PC-3 (cell line): ENCODE data around the gene AMH. TPM values are rescaled to one million over a fixed set of nuclear protein-coding genes. Genes with fewer than 3 reads are reported as not detected.

Source experiments
- ATAC-seq: fragments of 200-7000 bp; cut with Tn5 transposase; 2 replicates; pipeline ENCODE4 v1.9.1; 2020; ENCODE audit warnings: mild to moderate bottlenecking, moderate library complexity
- BruUV-seq: library from RNA; stranded (reverse); fragments of 400-500 nt; replicated peaks from 2 replicates; lab custom pipeline; 2021; lab: Mats Ljungman, UMichigan
- CTCF ChIA-PET: fragments of 300-600 bp; sonication (Branson Sonifier 250); formaldehyde crosslinking; loops from one replicate; lab custom pipeline; 2022; ENCODE audit warnings: antibody characterized with exemption; lab: Charles Lee
- POLR2A ChIA-PET: fragments of 300-600 bp; sonication (Branson Sonifier 250); formaldehyde crosslinking; loops from one replicate; lab custom pipeline; 2022; ENCODE audit warnings: antibody characterized with exemption; ENCODE audit not compliant: unreplicated experiment; lab: Charles Lee
- DNase-seq: peaks from one replicate; pipeline ENCODE4 v3.0.0-alpha.2; 2015
- H2AFZ ChIP-seq: fragments of 300-600 bp; sonication (generic); 2 replicates; pipeline ENCODE4 v1.6.0; 2016; ENCODE audit warnings: antibody characterized with exemption, low read length
- H3F3A ChIP-seq: fragments of 300-600 bp; sonication (generic); one replicate; pipeline ENCODE4 v1.6.0; 2017; ENCODE audit warnings: antibody characterized with exemption, low read length, control low read depth, mild to moderate bottlenecking; ENCODE audit not compliant: unreplicated experiment
- H3K27ac ChIP-seq: fragments of 300-600 bp; sonication (generic); 2 replicates; pipeline ENCODE4 v1.5.1; 2016; ENCODE audit warnings: mild to moderate bottlenecking, low read length
- H3K27me3 ChIP-seq: fragments of 300-600 bp; sonication (generic); 2 replicates; pipeline ENCODE4 v1.6.1; 2016; ENCODE audit warnings: low read length, mixed read lengths
- H3K36me3 ChIP-seq: fragments of 300-600 bp; sonication (generic); 2 replicates; pipeline ENCODE4 v1.6.1; 2016; ENCODE audit warnings: low read depth, mixed run types, low read length, mixed read lengths
- H3K4me1 ChIP-seq: fragments of 300-600 bp; sonication (generic); 2 replicates; pipeline ENCODE4 v1.5.1; 2016; ENCODE audit warnings: low read length; ENCODE audit not compliant: insufficient read depth
- H3K4me2 ChIP-seq: fragments of 300-600 bp; sonication (generic); 2 replicates; pipeline ENCODE4 v1.6.0; 2016; ENCODE audit warnings: low read length
- H3K4me3 ChIP-seq: fragments of 300-600 bp; sonication (generic); 2 replicates; pipeline ENCODE4 v1.5.1; 2016; ENCODE audit warnings: mild to moderate bottlenecking, low read length, mixed read lengths
- H3K79me2 ChIP-seq: fragments of 300-600 bp; sonication (generic); 2 replicates; pipeline ENCODE4 v1.6.1; 2017; ENCODE audit warnings: low read length, mixed read lengths
- H3K9ac ChIP-seq: fragments of 300-600 bp; sonication (generic); 2 replicates; pipeline ENCODE4 v1.6.0; 2016; ENCODE audit warnings: mild to moderate bottlenecking, low read length
- H3K9me2 ChIP-seq: fragments of 300-600 bp; sonication (generic); replicated peaks from 2 replicates; pipeline ENCODE4 v1.6.1; 2016; ENCODE audit warnings: mixed run types, low read length, mixed read lengths
- H3K9me3 ChIP-seq: fragments of 300-600 bp; sonication (generic); 2 replicates; pipeline ENCODE4 v1.6.1; 2016; ENCODE audit warnings: low read length, mixed read lengths
- H4K20me1 ChIP-seq: fragments of 300-600 bp; sonication (generic); 2 replicates; pipeline ENCODE4 v1.6.1; 2016; ENCODE audit warnings: low read length, mixed read lengths
- EZH2 ChIP-seq: fragments of 300-600 bp; sonication (generic); IDR thresholded peaks from one replicate; pipeline ENCODE4 v1.6.1; 2017; ENCODE audit warnings: antibody characterized with exemption, mild to moderate bottlenecking, low read length; ENCODE audit not compliant: unreplicated experiment
- EZH2phosphoT487 ChIP-seq: fragments of 300-600 bp; sonication (generic); IDR thresholded peaks from 2 replicates; pipeline ENCODE4 v1.6.1; 2018; ENCODE audit warnings: mild to moderate bottlenecking, antibody characterized with exemption, low read length, borderline replicate concordance
- intact Hi-C: fragments of 100-400 bp; cut with micrococcal nuclease; formaldehyde crosslinking; loops from 2 replicates; pipeline ENCODE4 v1.9.0; 2023
- total RNA-seq: library from RNA; depleted of rRNA; stranded (reverse); fragments of >200 nt; gene quantifications from 2 replicates; pipeline ENCODE4 v1.2.3, GENCODE V29; 2014
- TF ChIP-seq, protein P1 (sequence below): fragments of 300-600 bp; sonication (generic); conservative IDR thresholded peaks from 2 replicates; pipeline ENCODE4 v1.5.1; 2017; ENCODE audit warnings: antibody characterized with exemption, low read depth, mild to moderate bottlenecking, low read length

AMH gene
- total RNA-seq, 1 experiment from 2014 or later: 6.0 TPM

DNA sequence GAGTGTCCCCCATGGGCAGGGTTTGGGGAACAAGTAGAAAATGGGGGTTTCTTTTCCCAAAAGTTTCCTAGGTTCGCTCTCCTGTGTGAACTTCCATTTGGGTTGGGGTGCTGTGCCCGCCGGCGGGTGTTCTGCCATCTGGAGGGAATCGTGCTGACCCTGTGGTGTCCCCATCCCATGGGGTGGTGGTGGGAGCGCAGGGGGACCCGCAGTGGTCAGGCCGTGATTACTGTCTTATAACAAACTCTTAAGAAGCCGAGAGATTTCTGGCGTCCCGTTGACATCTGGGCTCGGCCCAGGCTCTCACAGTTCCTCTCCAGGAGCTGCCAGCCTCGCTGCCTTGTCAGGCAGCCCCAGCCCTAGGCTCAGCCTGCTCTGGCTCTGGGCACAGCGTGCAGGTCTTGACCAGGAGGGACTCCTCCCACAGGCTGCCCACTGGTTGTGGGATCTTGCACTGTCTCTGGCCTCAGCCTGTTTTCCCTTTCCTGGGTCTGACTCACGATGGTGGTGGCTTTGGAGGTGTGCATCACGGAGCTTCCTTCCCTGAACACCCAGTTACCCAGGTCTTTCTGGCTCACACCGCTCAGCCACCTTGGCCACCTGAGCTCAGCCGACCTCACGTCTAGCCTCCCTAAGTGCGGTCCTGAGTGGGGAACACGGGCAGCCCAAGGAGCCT is 47.5 kb upstream of the AMH start:
- H3K9me2 ChIP-seq: no peaks in the 10 kb centered on the region
- no peak overlapping the region for H2AFZ ChIP-seq
- H3F3A ChIP-seq: no peaks in the 10 kb centered on the region
- no peak for DNase-seq
- CTCF ChIA-PET: interaction anchor here (1.3 kb wide), 1 partner anchor 45 kb away, joined by 4 read pairs; no protein-coding TSS in a partner anchor
- H3K36me3 ChIP-seq: no peaks in the 10 kb centered on the region
- no peak overlapping the region for H3K27ac ChIP-seq
- POLR2A ChIA-PET: interaction anchor here (0.6 kb wide), 1 partner anchor 37 kb away, joined by 4 read pairs; no protein-coding TSS in a partner anchor
- TF ChIP-seq EZH2 (no peak), EZH2phosphoT487 (no peak)
- TF ChIP-seq, protein P1, sequence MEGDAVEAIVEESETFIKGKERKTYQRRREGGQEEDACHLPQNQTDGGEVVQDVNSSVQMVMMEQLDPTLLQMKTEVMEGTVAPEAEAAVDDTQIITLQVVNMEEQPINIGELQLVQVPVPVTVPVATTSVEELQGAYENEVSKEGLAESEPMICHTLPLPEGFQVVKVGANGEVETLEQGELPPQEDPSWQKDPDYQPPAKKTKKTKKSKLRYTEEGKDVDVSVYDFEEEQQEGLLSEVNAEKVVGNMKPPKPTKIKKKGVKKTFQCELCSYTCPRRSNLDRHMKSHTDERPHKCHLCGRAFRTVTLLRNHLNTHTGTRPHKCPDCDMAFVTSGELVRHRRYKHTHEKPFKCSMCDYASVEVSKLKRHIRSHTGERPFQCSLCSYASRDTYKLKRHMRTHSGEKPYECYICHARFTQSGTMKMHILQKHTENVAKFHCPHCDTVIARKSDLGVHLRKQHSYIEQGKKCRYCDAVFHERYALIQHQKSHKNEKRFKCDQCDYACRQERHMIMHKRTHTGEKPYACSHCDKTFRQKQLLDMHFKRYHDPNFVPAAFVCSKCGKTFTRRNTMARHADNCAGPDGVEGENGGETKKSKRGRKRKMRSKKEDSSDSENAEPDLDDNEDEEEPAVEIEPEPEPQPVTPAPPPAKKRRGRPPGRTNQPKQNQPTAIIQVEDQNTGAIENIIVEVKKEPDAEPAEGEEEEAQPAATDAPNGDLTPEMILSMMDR: no peak
- intact Hi-C loops: no loop called here
- H3K9ac ChIP-seq: no peak overlapping the region
- no peak overlapping the region for H3K4me2 ChIP-seq
- no peaks in the 10 kb centered on the region for H4K20me1 ChIP-seq
- no peaks in the 10 kb centered on the region for H3K27me3 ChIP-seq
- H3K79me2 ChIP-seq: peaks cover 23% of the 10 kb centered on the region; the same call in 1 of the 2 replicates
- no peaks in the 10 kb centered on the region for H3K9me3 ChIP-seq
- H3K4me3 ChIP-seq: no peak overlapping the region
- no TSS peak for BruUV-seq
- no peaks in the 10 kb centered on the region for H3K4me1 ChIP-seq
- no peak for ATAC-seq

DNA sequence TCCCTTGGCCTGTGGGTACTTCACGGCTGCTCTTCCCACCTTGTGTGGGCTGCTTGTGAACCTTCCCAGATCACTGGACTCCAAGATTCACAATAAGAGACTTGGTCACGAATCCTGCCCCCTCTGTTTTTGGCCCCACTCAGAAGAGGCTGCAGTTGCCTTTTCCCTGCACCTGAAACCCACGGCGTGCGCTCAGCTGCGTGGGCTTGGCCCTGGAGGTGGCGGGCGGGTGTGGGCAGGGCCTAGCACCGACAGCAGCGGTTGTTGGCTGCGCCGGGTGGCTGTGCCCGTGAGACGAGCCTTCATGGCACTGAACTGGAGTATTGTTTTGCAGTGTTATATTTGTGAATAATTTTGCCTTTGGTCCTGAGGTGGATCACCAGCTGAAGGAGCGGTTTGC is 46.8 kb upstream of the AMH start:
- TF ChIP-seq EZH2 (no peak), EZH2phosphoT487 (no peak)
- TF ChIP-seq, protein P1: no peak
- peaks cover 16% of the 10 kb centered on the region; the same call in 1 of the 2 replicates for H3K79me2 ChIP-seq
- BruUV-seq: no TSS peak
- no peaks in the 10 kb centered on the region for H3K9me3 ChIP-seq
- H3K27ac ChIP-seq: no peak overlapping the region
- no peaks in the 10 kb centered on the region for H3K27me3 ChIP-seq
- H3K4me1 ChIP-seq: no peaks in the 10 kb centered on the region
- DNase-seq (no peak), ATAC-seq (no peak)
- H2AFZ ChIP-seq: no peak overlapping the region
- CTCF ChIA-PET: interaction anchor here (1.3 kb wide), 1 partner anchor 46 kb away, joined by 4 read pairs; no protein-coding TSS in a partner anchor
- H3K9ac ChIP-seq: no peak overlapping the region
- no peaks in the 10 kb centered on the region for H3K9me2 ChIP-seq
- H4K20me1 ChIP-seq: no peaks in the 10 kb centered on the region
- POLR2A ChIA-PET: no interaction called here
- no peaks in the 10 kb centered on the region for H3F3A ChIP-seq
- no peak overlapping the region for H3K4me3 ChIP-seq
- intact Hi-C loops: no loop called here
- H3K4me2 ChIP-seq: no peak overlapping the region
- no peaks in the 10 kb centered on the region for H3K36me3 ChIP-seq

DNA sequence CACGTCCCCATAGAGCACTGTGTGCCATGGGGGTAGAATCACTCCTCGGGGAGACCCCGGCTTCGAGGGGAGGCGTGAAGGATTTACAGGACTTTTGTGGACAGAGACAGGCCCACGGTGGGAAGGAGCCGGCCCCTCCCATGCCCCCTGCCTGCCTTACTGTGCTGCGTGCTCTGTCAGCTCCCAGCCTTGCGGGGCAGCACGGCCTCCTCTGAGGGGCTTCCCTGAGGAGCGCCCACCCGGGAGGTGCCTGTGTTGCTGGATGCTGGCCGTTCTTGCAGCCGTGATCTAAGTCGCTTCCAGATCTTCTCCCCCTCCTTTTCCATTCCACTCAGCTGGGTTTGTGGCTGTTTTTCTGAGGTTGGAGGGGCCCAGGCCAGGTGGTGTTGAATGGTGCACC is 42.1 kb upstream of the AMH start:
- Histone ChIP-seq H3K4me2 (no peak overlapping the region), H3K79me2 (no peaks in the 10 kb centered on the region), H3K4me3 (no peak overlapping the region), H2AFZ (no peak overlapping the region), H3K9me3 (no peaks in the 10 kb centered on the region), H3K27ac (no peak overlapping the region), H3K36me3 (peaks cover 5% of the 10 kb centered on the region; the same call in 1 of the 2 replicates), H4K20me1 (no peaks in the 10 kb centered on the region), H3K9me2 (no peaks in the 10 kb centered on the region), H3K4me1 (no peaks in the 10 kb centered on the region), H3F3A (no peaks in the 10 kb centered on the region), H3K9ac (no peak overlapping the region), H3K27me3 (no peaks in the 10 kb centered on the region)
- CTCF ChIA-PET: no interaction called here
- BruUV-seq: no TSS peak
- TF ChIP-seq EZH2phosphoT487 (no peak), EZH2 (no peak)
- TF ChIP-seq, protein P1: no peak
- ATAC-seq (no peak), DNase-seq (no peak)
- intact Hi-C loops: no loop called here
- POLR2A ChIA-PET: no interaction called here
